Measurements from ENCODE around the gene SORT1. TPM values are rescaled to one million over a fixed set of nuclear protein-coding genes. Genes with fewer than 3 reads are reported as not detected.

SORT1 gene
- total and polyA plus RNA-seq, 2 of the 4 experiments (the other 2 are of a cell fraction) = 15.8 to 16.7 TPM

- ATAC-seq (ENCODE audit: low read depth) = no peak
- Histone ChIP-seq H3K9ac (ENCODE audit: low read depth, low read length) (no peak overlapping the region), H2AK5ac (ENCODE audit: low read depth, low read length) (no peak overlapping the region), H3K27me3 (ENCODE audit: control insufficient read depth, insufficient read depth, low read length) (no peaks in the 10 kb centered on the region), H3K23ac (ENCODE audit: low read depth, low read length) (0 out of 2 replicates have a peak overlapping the region, but pooled peaks have one; percentile 11), H2BK20ac (ENCODE audit: low read depth, low read length) (no peak overlapping the region), H3K9me1 (ENCODE audit: insufficient read depth, low read length) (peaks cover 20% of the 10 kb centered on the region), H3K4ac (ENCODE audit: low read depth, low read length) (no peak overlapping the region), H3K56ac (ENCODE audit: extremely low read depth, insufficient read depth, low read length) (no peak overlapping the region), H3K18ac (ENCODE audit: low read depth, low read length) (no peak overlapping the region), H4K20me1 (ENCODE audit: insufficient read depth, low read length) (no peaks in the 10 kb centered on the region; the same call in 1 of the 2 replicates), H3K4me2 (ENCODE audit: low read depth, low read length) (no peak overlapping the region), H3K36me3 (ENCODE audit: control insufficient read depth, insufficient read depth, low read length) (peaks cover 30% of the 10 kb centered on the region), H4K8ac (ENCODE audit: low read depth in 2 of 2, low read length in 2 of 2) (no peak overlapping the region), H3K79me1 (ENCODE audit: low read depth in 1 of 2, low read length in 2 of 2) (no peaks in the 10 kb centered on the region), H2AFZ (replicated peaks; ENCODE audit: low read length, poor library complexity) (peak overlapping the region; percentile 36), H3K27ac (ENCODE audit: insufficient read depth, low read length) (no peak overlapping the region), H3K14ac (replicated peaks; ENCODE audit: low read depth, low read length) (no peak overlapping the region), H2AK9ac (replicated peaks; ENCODE audit: low read depth, low read length, poor library complexity) (no peak overlapping the region), H4K91ac (ENCODE audit: insufficient read depth, low read depth, low read length) (no peak overlapping the region), H2BK15ac (ENCODE audit: low read depth, low read length) (no peak overlapping the region), H3K9me3 (ENCODE audit: control insufficient read depth, insufficient read depth, low read length) (no peaks in the 10 kb centered on the region), H3K4me1 (ENCODE audit: control insufficient read depth, insufficient read depth, low read length) (peaks cover 6% of the 10 kb centered on the region), H4K5ac (ENCODE audit: low read depth, low read length) (no peak overlapping the region), H2BK120ac (ENCODE audit: low read depth, low read length) (no peak overlapping the region), H3K4me3 (ENCODE audit: insufficient read depth, low read depth, low read length) (no peak overlapping the region), H2BK5ac (ENCODE audit: low read depth, low read length, poor library complexity, severe bottlenecking) (peak overlapping the region; percentile 4)
- CTCF ChIA-PET = no interaction called here
- no CpG with 5 or more reads among the region's 4 CpGs for WGBS, 2 experiments (ENCODE audit: extremely low coverage in 2 of 2, insufficient read length in 1 of 2)
- no peak for DNase-seq
- intact Hi-C loops (cut with micrococcal nuclease) = no loop called here
- BruUV-seq (replicated peaks) = no TSS peak
- POLR2A ChIA-PET (ENCODE audit: unreplicated experiment) = no interaction called here
- no peak for TF ChIP-seq MXI1 (IDR thresholded peaks at IDR 0.05; ENCODE audit: borderline replicate concordance, low read depth, low read length)
- no peak for TF ChIP-seq RCOR1 (IDR thresholded peaks at IDR 0.05; ENCODE audit: insufficient replicate concordance, low read length)
- TF ChIP-seq, protein P1, sequence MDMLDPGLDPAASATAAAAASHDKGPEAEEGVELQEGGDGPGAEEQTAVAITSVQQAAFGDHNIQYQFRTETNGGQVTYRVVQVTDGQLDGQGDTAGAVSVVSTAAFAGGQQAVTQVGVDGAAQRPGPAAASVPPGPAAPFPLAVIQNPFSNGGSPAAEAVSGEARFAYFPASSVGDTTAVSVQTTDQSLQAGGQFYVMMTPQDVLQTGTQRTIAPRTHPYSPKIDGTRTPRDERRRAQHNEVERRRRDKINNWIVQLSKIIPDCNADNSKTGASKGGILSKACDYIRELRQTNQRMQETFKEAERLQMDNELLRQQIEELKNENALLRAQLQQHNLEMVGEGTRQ (IDR thresholded peaks at IDR 0.05; ENCODE audit: low read depth, low read length) = no peak
- TF ChIP-seq ELK1 (IDR thresholded peaks at IDR 0.05; ENCODE audit: borderline replicate concordance, low read depth, low read length) = no peak
- TF ChIP-seq RFX5 (IDR thresholded peaks at IDR 0.05; ENCODE audit: low read depth, low read length) = no peak
- TF ChIP-seq MAZ (IDR thresholded peaks at IDR 0.05; ENCODE audit: borderline replicate concordance, low read depth, low read length) = no peak
- TF ChIP-seq RAD21 (IDR thresholded peaks at IDR 0.05; ENCODE audit: low read length) = no peak
- TF ChIP-seq POLR2A (IDR thresholded peaks at IDR 0.05; ENCODE audit: low read depth, low read length) = no peak
- TF ChIP-seq SMC3 (IDR thresholded peaks at IDR 0.05; ENCODE audit: low read depth, low read length) = no peak
- no peak for TF ChIP-seq CEBPB (IDR thresholded peaks at IDR 0.05; ENCODE audit: low read depth, low read length)
- TF ChIP-seq CHD1 (IDR thresholded peaks at IDR 0.05; ENCODE audit: low read depth, low read length) = no peak
- no peak for TF ChIP-seq NFE2L2 (IDR thresholded peaks at IDR 0.05; ENCODE audit: low read depth, low read length)
- no peak for TF ChIP-seq CTCF (conservative IDR thresholded peaks at IDR 0.05; ENCODE audit: low read depth, low read length)
- TF ChIP-seq MAFK (IDR thresholded peaks at IDR 0.05; ENCODE audit: low read depth, low read length) = no peak
- no peak for TF ChIP-seq BHLHE40 (IDR thresholded peaks at IDR 0.05; ENCODE audit: low read depth, low read length)
- no peak for TF ChIP-seq FOS (IDR thresholded peaks at IDR 0.05; ENCODE audit: low read depth, low read length)
- in situ Hi-C loops (cut with MboI; ENCODE audit: low sequenced_read_pairs) = no loop called here
- dilution Hi-C loops (cut with HindIII; ENCODE audit: low sequenced_read_pairs, unreplicated experiment) = no loop called here
These were observed 82.4 kb downstream of the SORT1 start for GRCh38 chr1:109315288-109315687.
